ENCODE measurements around the gene RUSF1. TPM values are rescaled to one million over a fixed set of nuclear protein-coding genes. Genes with fewer than 3 reads are reported as not detected.

The RUSF1 gene
- total RNA-seq, 2 donors from 2014 or later, result 25.6 to 36.6 TPM

Other genes with a start within 250 kb of the RUSF1 start
- gene ITGAM, start 248.4 kb downstream of the RUSF1 start, total RNA-seq, result 10 to 100 TPM in 1 of 2 donors, 1 to 10 TPM in 1; 7.4 to 22.1 TPM
- 1 to 10 TPM; 1.7 to 3.5 TPM for gene ITGAX, start 153.2 kb downstream of the RUSF1 start, total RNA-seq
- under 1 TPM in 1 of 2 donors, not detected in 1; 0.24 TPM for gene ITGAD, start 115.1 kb downstream of the RUSF1 start, total RNA-seq
- gene COX6A2, start 80.0 kb downstream of the RUSF1 start, total RNA-seq, result 100 to 1,000 TPM; 743 to 769 TPM
- 1 to 10 TPM; 2.3 to 3.0 TPM for gene ZNF843, start 65.6 kb downstream of the RUSF1 start, total RNA-seq
- gene ARMC5, start 48.9 kb downstream of the RUSF1 start, total RNA-seq, result 1 to 10 TPM; 7.0 to 8.9 TPM
- 10 to 100 TPM; 33.2 to 57.9 TPM for gene TGFB1I1, start 36.2 kb downstream of the RUSF1 start, total RNA-seq
- not detected for gene SLC5A2, start 25.3 kb downstream of the RUSF1 start, total RNA-seq
- not detected for gene AHSP, start 19.5 kb upstream of the RUSF1 start, total RNA-seq

All from left cardiac atrium (tissue), 2 donors.